22Rv1 (cell line): ENCODE results near the gene PAQR8.

Experiments used
- CTCF ChIP-seq: fragments of 450-650 bp; IDR thresholded peaks from 2 replicates; pipeline ENCODE4 v1.5.1; 2017; ENCODE audit warnings: mild to moderate bottlenecking
- ZFX ChIP-seq: fragments of 450-650 bp; IDR thresholded peaks from 2 replicates; pipeline ENCODE4 v1.6.1; 2017; ENCODE audit warnings: antibody characterized with exemption, borderline replicate concordance

- no peak for TF ChIP-seq CTCF
- no peak for TF ChIP-seq ZFX
Observed at GRCh38 chr6:52351879-52352238, 10.1 kb upstream of the PAQR8 start.
